Transverse colon (tissue), 4 donors: Measurements from ENCODE around the gene ASB5. TPM values are rescaled to one million over a fixed set of nuclear protein-coding genes. Genes with fewer than 3 reads are reported as not detected.

Source experiments
- DNase-seq: peaks from one replicate; pipeline ENCODE4 v3.0.0-alpha.2; 2019
- H3K27ac ChIP-seq, 4 donors: fragments of 200-600 bp; sonication (generic); 2 replicates each; pipeline ENCODE4 v1.5.1; 2016 to 2018; ENCODE audit warnings: inconsistent platforms in 4 of 4
- H3K27me3 ChIP-seq: fragments of 200-600 bp; sonication (generic); 2 replicates; pipeline ENCODE4 v1.5.1; 2017; ENCODE audit warnings: inconsistent platforms
- H3K36me3 ChIP-seq, 4 donors: fragments of 200-600 bp; sonication (generic); 2 replicates each; pipeline ENCODE4 v1.5.1; 2017 to 2019; ENCODE audit warnings: inconsistent platforms in 4 of 4
- H3K4me1 ChIP-seq, 4 donors: fragments of 200-600 bp; sonication (generic); 2 replicates each; pipeline ENCODE4 v1.5.1; 2017 to 2020; ENCODE audit warnings: inconsistent platforms in 4 of 4
- H3K4me3 ChIP-seq, 4 donors: fragments of 200-600 bp; sonication (generic); 1 replicate in 1 of 4; 2 replicates in 3 of 4; pipeline versions ENCODE4 v1.5.1 to v1.6.1; 2017 to 2019; ENCODE audit warnings: inconsistent platforms in 4 of 4
- H3K9me3 ChIP-seq, 2 donors: fragments of 200-600 bp; sonication (generic); 2 replicates each; pipeline ENCODE4 v1.5.1; 2017 to 2019; ENCODE audit warnings: inconsistent platforms in 2 of 2
- CTCF ChIP-seq, 5 experiments: fragments of 200-600 bp in 3 of 5; fragments of 450-650 bp in 2 of 5; sonication (generic) in 3 of 5; IDR thresholded peaks; 1 replicate in 2 of 5; 2 replicates in 3 of 5; pipeline ENCODE4 v1.5.1; 2016 to 2017; ENCODE audit warnings: antibody characterized with exemption in 5 of 5, inconsistent platforms in 3 of 5, mild to moderate bottlenecking in 2 of 5, moderate library complexity in 1 of 5
- EP300 ChIP-seq: sonication (generic); formaldehyde crosslinking; IDR thresholded peaks from one replicate; pipeline ENCODE4 v1.6.1; 2017; ENCODE audit warnings: antibody characterized with exemption, low read depth
- POLR2A ChIP-seq: fragments of 450-650 bp; IDR thresholded peaks from one replicate; pipeline ENCODE4 v1.6.1; 2016; ENCODE audit warnings: antibody characterized with exemption, mild to moderate bottlenecking, moderate library complexity
- POLR2AphosphoS5 ChIP-seq, 3 donors: sonication (generic); formaldehyde crosslinking; IDR thresholded peaks; one replicate each; pipeline ENCODE4 v1.6.1; 2016; ENCODE audit warnings: antibody characterized with exemption in 3 of 3
- WGBS, 2 donors: methylation state at CpG; one replicate each; pipeline ENCODE4 v1.1.5; 2018; ENCODE audit warnings: low coverage in 1 of 2; 5-methylcytosine and 5-hydroxymethylcytosine counted together
- in situ Hi-C, 4 donors: fragments of 200-750 bp; cut with MboI; loops; one replicate each; pipeline versions ENCODE4 v1.15.0 to v1.15.1; 2017; ENCODE audit warnings: low sequenced_read_pairs in 3 of 4, low pct_ligation_motif_present in 1 of 4, low pct_unique_long_range_greater_than_20kb in 1 of 4
- intact Hi-C: fragments of 100-400 bp; cut with DNase I; formaldehyde crosslinking; loops from one replicate; pipeline ENCODE4 v1.15.1; 2023; ENCODE audit warnings: low total_unique reads
- total RNA-seq, 4 donors: library from RNA; depleted of rRNA; stranded (reverse); fragments of >200 nt; gene quantifications; one replicate each; pipeline ENCODE4 v1.1.0, GENCODE V29; 2016

Gene ASB5
- total RNA-seq, 4 donors from 2014 or later = 1.4 to 3.8 (median 1.8) TPM; not detected in 1

- intact Hi-C loops = no loop called here
- in situ Hi-C loops = no loop called here
- 82 to 94% methylated on average over 3 of the region's 3 CpGs for WGBS, 2 donors
These were observed 10.9 kb downstream of the ASB5 start for GRCh38 chr4:176258135-176258534.

GRCh38 chr4:176256921-176257320, 12.1 kb downstream of the ASB5 start:
- Histone ChIP-seq H3K36me3 (no peaks in the 10 kb centered on the region), H3K4me3 (no peak overlapping the region), H3K27ac (no peak overlapping the region), H3K9me3 (no peaks in the 10 kb centered on the region), H3K27me3 (no peaks in the 10 kb centered on the region), H3K4me1 (no peaks in the 10 kb centered on the region)
- no peak for DNase-seq
- TF ChIP-seq CTCF (IDR thresholded peaks at IDR 0.05) (no peak), POLR2A (no peak), EP300 (no peak), POLR2AphosphoS5 (IDR thresholded peaks at IDR 0.05) (no peak)
- intact Hi-C loops (no loop called here), in situ Hi-C loops (no loop called here)
- WGBS, 2 donors = 30 to 57% methylated on average over 1 of the region's 1 CpG

More at GRCh38 chr4:176258135-176258534, 10.9 kb downstream of the ASB5 start:
- Histone ChIP-seq H3K4me3 (no peak overlapping the region), H3K4me1 (no peaks in the 10 kb centered on the region), H3K9me3 (no peaks in the 10 kb centered on the region), H3K27ac (peak overlapping the region in 1 of 4 donors; percentile 50), H3K36me3 (no peaks in the 10 kb centered on the region), H3K27me3 (no peaks in the 10 kb centered on the region)
- TF ChIP-seq POLR2A = no peak
- no peak for TF ChIP-seq EP300
- TF ChIP-seq POLR2AphosphoS5 (IDR thresholded peaks at IDR 0.05) = no peak
- no peak for TF ChIP-seq CTCF (IDR thresholded peaks at IDR 0.05)
- DNase-seq = no peak

- in situ Hi-C loops (no loop called here), intact Hi-C loops (no loop called here)
- Histone ChIP-seq H3K4me3 (no peak overlapping the region), H3K36me3 (no peaks in the 10 kb centered on the region), H3K9me3 (no peaks in the 10 kb centered on the region), H3K4me1 (no peaks in the 10 kb centered on the region), H3K27ac (peak overlapping the region in 2 of 4 donors; percentile 15 to 20), H3K27me3 (no peaks in the 10 kb centered on the region)
- no peak for DNase-seq
- TF ChIP-seq EP300 (no peak), POLR2A (no peak), CTCF (IDR thresholded peaks at IDR 0.05) (no peak), POLR2AphosphoS5 (IDR thresholded peaks at IDR 0.05) (no peak)
- 70 to 78% methylated on average over 1 of the region's 1 CpG for WGBS, 2 donors
These were observed 26.2 kb downstream of the ASB5 start for GRCh38 chr4:176242764-176243347.

GRCh38 chr4:176241703-176242102, 27.3 kb downstream of the ASB5 start:
- Histone ChIP-seq H3K36me3 (no peaks in the 10 kb centered on the region), H3K4me1 (peaks cover 0 to 3% (median 0%) of the 10 kb centered on the region in 4 donors), H3K27ac (peak overlapping the region in 1 of 4 donors; percentile 20), H3K9me3 (no peaks in the 10 kb centered on the region), H3K4me3 (no peak overlapping the region), H3K27me3 (no peaks in the 10 kb centered on the region)
- DNase-seq = no peak
- intact Hi-C loops (no loop called here), in situ Hi-C loops (no loop called here)
- WGBS, 2 donors = 93 to 97% methylated on average over 8 of the region's 8 CpGs
- no peak for TF ChIP-seq CTCF (IDR thresholded peaks at IDR 0.05)
